Upper lobe of left lung (tissue), 6 donors: ENCODE measurements around the gene TMEM14C. TPM values are rescaled to one million over a fixed set of nuclear protein-coding genes. Genes with fewer than 3 reads are reported as not detected.

ENCODE experiments used
- ATAC-seq, 2 donors: fragments of 200-7000 bp; cut with Tn5 transposase; one replicate each; pipeline ENCODE4 v1.9.1; 2022; ENCODE audit warnings: mild to moderate bottlenecking in 2 of 2, moderate library complexity in 2 of 2; ENCODE audit not compliant: low FRiP score in 2 of 2
- DNase-seq, 2 donors: peaks; one replicate each; pipeline ENCODE4 v3.0.0-alpha.2; 2019 to 2020
- H3K27ac ChIP-seq, 4 donors: fragments of 200-600 bp; sonication (generic); one replicate each; pipeline ENCODE4 v1.5.1; 2016 to 2019
- H3K27me3 ChIP-seq, 4 donors: fragments of 200-600 bp; sonication (generic); one replicate each; pipeline ENCODE4 v1.5.1; 2017 to 2019
- H3K36me3 ChIP-seq, 4 donors: fragments of 200-600 bp; sonication (generic); one replicate each; pipeline ENCODE4 v1.5.1; 2016 to 2019
- H3K4me1 ChIP-seq, 4 donors: fragments of 200-600 bp; sonication (generic); one replicate each; pipeline ENCODE4 v1.5.1; 2018 to 2019
- H3K4me3 ChIP-seq, 4 donors: fragments of 200-600 bp; sonication (generic); one replicate each; pipeline ENCODE4 v1.5.1; 2017 to 2019; ENCODE audit warnings: mild to moderate bottlenecking in 2 of 4, moderate library complexity in 1 of 4
- H3K9me3 ChIP-seq, 4 donors: fragments of 200-600 bp; sonication (generic); one replicate each; pipeline ENCODE4 v1.5.1; 2018 to 2019
- EP300 ChIP-seq, 4 donors: sonication (generic); formaldehyde crosslinking; IDR thresholded peaks; one replicate each; pipeline ENCODE4 v1.5.1; 2017; ENCODE audit warnings: antibody characterized with exemption in 4 of 4, control low read depth in 2 of 4
- POLR2A ChIP-seq, 4 donors: fragments of 450-650 bp; IDR thresholded peaks; one replicate each; pipeline ENCODE4 v1.5.1; 2016 to 2017; ENCODE audit warnings: antibody characterized with exemption in 4 of 4, mild to moderate bottlenecking in 2 of 4
- POLR2AphosphoS5 ChIP-seq, 2 donors: sonication (generic); formaldehyde crosslinking; IDR thresholded peaks; one replicate each; pipeline ENCODE4 v1.5.1; 2017; ENCODE audit warnings: antibody characterized with exemption in 2 of 2
- WGBS, 2 donors: methylation state at CpG; one replicate each; pipeline ENCODE4 v1.1.5; 2017 to 2018; 5-methylcytosine and 5-hydroxymethylcytosine counted together
- total RNA-seq, 6 donors: library from RNA; depleted of rRNA in 4 of 6; stranded (reverse); fragments of >200 nt in 4 of 6; gene quantifications; one replicate each; pipeline versions ENCODE4 v1.1.0 to v1.2.1, GENCODE V29; 2016 to 2021
- TF ChIP-seq, protein P1 (sequence below), 6 experiments: fragments of 450-650 bp in 4 of 6; fragments of 200-600 bp in 2 of 6; sonication (generic) in 2 of 6; IDR thresholded peaks; one replicate each; pipeline ENCODE4 v1.5.1; 2016 to 2019; ENCODE audit warnings: antibody characterized with exemption in 6 of 6
- donor health status: DM: no; HTN: no; CAD: no; lungs with moderate emphysema.
- donor health status: DM: no; HTN: yes; CAD: no; lungs with severe emphysema.

Gene TMEM14C
- total RNA-seq, 6 donors from 2014 or later, result 23.0 to 116 (median 95.1) TPM

- DNase-seq (no peak), ATAC-seq (no peak)
- Histone ChIP-seq H3K9me3 (no peaks in the 10 kb centered on the region), H3K27me3 (no peaks in the 10 kb centered on the region), H3K27ac (no peak overlapping the region), H3K4me1 (peaks cover 0 to 4% (median 0%) of the 10 kb centered on the region in 4 donors), H3K4me3 (no peak overlapping the region), H3K36me3 (no peaks in the 10 kb centered on the region)
- no peak for TF ChIP-seq POLR2AphosphoS5 (IDR thresholded peaks at IDR 0.05)
- TF ChIP-seq, protein P1, sequence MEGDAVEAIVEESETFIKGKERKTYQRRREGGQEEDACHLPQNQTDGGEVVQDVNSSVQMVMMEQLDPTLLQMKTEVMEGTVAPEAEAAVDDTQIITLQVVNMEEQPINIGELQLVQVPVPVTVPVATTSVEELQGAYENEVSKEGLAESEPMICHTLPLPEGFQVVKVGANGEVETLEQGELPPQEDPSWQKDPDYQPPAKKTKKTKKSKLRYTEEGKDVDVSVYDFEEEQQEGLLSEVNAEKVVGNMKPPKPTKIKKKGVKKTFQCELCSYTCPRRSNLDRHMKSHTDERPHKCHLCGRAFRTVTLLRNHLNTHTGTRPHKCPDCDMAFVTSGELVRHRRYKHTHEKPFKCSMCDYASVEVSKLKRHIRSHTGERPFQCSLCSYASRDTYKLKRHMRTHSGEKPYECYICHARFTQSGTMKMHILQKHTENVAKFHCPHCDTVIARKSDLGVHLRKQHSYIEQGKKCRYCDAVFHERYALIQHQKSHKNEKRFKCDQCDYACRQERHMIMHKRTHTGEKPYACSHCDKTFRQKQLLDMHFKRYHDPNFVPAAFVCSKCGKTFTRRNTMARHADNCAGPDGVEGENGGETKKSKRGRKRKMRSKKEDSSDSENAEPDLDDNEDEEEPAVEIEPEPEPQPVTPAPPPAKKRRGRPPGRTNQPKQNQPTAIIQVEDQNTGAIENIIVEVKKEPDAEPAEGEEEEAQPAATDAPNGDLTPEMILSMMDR (IDR thresholded peaks at IDR 0.05), result no peak
- TF ChIP-seq EP300 (IDR thresholded peaks at IDR 0.05), result no peak
- 50 to 51% methylated on average over 6 of the region's 6 CpGs for WGBS, 2 donors
These were observed 35.3 kb upstream of the TMEM14C start for GRCh38 chr6:10687582-10687981.

DNA sequence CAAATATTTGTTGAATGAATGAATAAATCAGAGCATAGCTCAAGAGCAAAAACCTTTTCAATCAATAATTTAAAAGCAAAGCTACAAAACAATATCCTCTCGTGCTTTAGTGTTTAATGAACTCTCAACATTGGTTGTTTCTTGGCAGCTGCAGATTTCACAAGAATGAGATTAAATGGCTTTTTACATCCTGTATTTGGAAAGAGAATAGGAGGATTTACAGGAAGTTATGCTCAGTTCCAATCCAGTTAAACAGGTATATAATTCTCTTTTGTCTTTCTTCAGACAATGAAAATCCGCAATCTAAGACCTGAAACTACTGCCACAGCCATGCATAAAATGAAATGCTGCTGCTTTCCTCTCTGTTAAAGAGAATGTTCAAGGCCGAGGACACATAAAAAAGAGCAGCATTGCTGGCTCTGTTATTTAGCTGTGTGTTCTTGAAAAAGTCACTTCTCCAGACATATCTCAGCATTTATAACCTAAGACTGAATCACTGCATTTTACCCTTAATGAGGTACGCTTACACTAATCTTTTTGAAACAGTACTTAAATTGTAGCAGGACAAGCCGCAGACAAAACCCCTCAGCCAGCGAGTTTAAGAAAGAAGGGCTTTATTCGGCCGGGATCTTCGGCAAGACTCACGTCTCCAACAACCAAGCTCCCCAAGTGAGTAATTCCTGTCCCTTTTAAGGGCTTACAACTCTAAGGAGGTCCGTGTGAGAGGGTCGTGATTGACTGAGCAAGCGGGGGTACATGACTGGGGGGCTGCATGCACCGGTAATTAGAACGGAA, 32.0 kb upstream of the TMEM14C start:
- peak overlapping the region in 1 of 4 donors; percentile 7 for H3K4me3 ChIP-seq
- no peaks in the 10 kb centered on the region for H3K27me3 ChIP-seq
- peaks cover 15 to 23% (median 18%) of the 10 kb centered on the region in 4 donors for H3K4me1 ChIP-seq
- H3K9me3 ChIP-seq, result no peaks in the 10 kb centered on the region
- no peaks in the 10 kb centered on the region for H3K36me3 ChIP-seq
- TF ChIP-seq POLR2AphosphoS5 (IDR thresholded peaks at IDR 0.05), result no peak
- TF ChIP-seq POLR2A (IDR thresholded peaks at IDR 0.05), result no peak
- TF ChIP-seq, protein P1 (IDR thresholded peaks at IDR 0.05), result no peak
- peak overlapping the region in 3 of 4 donors; percentile 15 to 46 (median 16) for H3K27ac ChIP-seq
- DNase-seq (no peak), ATAC-seq (no peak)
- WGBS, 2 donors, result 52 to 55% methylated on average over 15 of the region's 15 CpGs

DNA sequence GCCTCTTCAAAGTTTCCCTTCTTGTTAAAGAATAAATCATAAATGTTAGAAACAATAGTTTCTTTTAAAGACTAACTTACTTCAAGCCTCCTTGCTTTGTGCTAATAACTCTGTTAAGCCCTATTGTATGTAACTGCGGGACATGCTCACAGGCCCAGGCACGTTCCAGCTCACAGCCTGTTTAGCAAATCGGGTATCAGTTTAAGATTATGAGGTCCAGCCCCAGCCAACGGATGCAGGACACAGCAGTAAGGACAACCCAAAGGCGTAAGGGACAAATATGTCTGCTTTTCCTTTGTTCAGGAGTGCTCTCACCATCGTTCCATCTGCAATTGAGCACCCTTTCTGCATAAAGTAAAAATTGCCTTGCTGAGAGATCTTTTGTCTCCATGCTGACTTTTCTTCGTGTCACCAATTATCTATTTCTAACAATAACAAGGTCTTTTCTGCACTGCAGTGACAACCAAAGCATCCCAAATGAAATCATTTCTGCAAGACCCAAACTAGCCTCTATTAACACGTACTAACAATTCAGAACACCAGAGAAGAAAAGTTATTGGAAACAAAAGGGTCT, 29.8 kb upstream of the TMEM14C start:
- peaks cover 19 to 31% (median 28%) of the 10 kb centered on the region in 4 donors for H3K4me1 ChIP-seq
- TF ChIP-seq POLR2AphosphoS5 (IDR thresholded peaks at IDR 0.05) (no peak), POLR2A (IDR thresholded peaks at IDR 0.05) (no peak), EP300 (IDR thresholded peaks at IDR 0.05) (no peak)
- TF ChIP-seq, protein P1 (IDR thresholded peaks at IDR 0.05), result no peak
- WGBS, 2 donors, result 94 to 95% methylated on average over 8 of the region's 8 CpGs
- DNase-seq, result no peak
- H3K27ac ChIP-seq, result no peak overlapping the region
- no peaks in the 10 kb centered on the region for H3K9me3 ChIP-seq
- H3K27me3 ChIP-seq, result no peaks in the 10 kb centered on the region
- H3K4me3 ChIP-seq, result peak overlapping the region in 1 of 4 donors; percentile 90
- H3K36me3 ChIP-seq, result peaks cover 0 to 8% (median 2%) of the 10 kb centered on the region in 4 donors
- ATAC-seq, result no peak

GRCh38 chr6:10694302-10695085, 28.4 kb upstream of the TMEM14C start, which contains the start of the genes C6orf52 and PAK1IP1:
Gene C6orf52 (minus strand): TSS chr6:10694616. CDS start chr6:10687550, 7,066 bp downstream.
Gene PAK1IP1 (plus strand): TSS chr6:10694972. CDS start chr6:10694986, 14 bp downstream.
- Histone ChIP-seq H3K27me3 (no peaks in the 10 kb centered on the region), H3K36me3 (peaks cover 0 to 20% (median 9%) of the 10 kb centered on the region in 4 donors), H3K27ac (peak within 1 kb of the TSS; percentile 91 to 97 (median 94)), H3K9me3 (no peaks in the 10 kb centered on the region), H3K4me3 (peak within 1 kb of the TSS; percentile 83 to 94 (median 92)), H3K4me1 (peaks cover 19 to 31% (median 28%) of the 10 kb centered on the region in 4 donors)
- WGBS, 2 donors, result 0 to 1% methylated on average over 37 to 53 of the region's 53 CpGs
- TF ChIP-seq EP300 (IDR thresholded peaks at IDR 0.05) (peak in 1 of 4 donors; percentile 61), POLR2AphosphoS5 (IDR thresholded peaks at IDR 0.05) (peak; percentile 93), POLR2A (IDR thresholded peaks at IDR 0.05) (peak in 3 of 4 donors; percentile 72 to 92 (median 84))
- TF ChIP-seq, protein P1 (IDR thresholded peaks at IDR 0.05), result peak in 3 of 6 experiments; percentile 3 to 10 (median 7)
- peak; percentile 99 to 100 for ATAC-seq
- peak; percentile 91 to 94 for DNase-seq
